ENCODE results near the gene THSD4. TPM values are rescaled to one million over a fixed set of nuclear protein-coding genes. Genes with fewer than 3 reads are reported as not detected.

THSD4 gene
- total RNA-seq, 1 experiment from 2014 or later: 29.0 TPM

DNA sequence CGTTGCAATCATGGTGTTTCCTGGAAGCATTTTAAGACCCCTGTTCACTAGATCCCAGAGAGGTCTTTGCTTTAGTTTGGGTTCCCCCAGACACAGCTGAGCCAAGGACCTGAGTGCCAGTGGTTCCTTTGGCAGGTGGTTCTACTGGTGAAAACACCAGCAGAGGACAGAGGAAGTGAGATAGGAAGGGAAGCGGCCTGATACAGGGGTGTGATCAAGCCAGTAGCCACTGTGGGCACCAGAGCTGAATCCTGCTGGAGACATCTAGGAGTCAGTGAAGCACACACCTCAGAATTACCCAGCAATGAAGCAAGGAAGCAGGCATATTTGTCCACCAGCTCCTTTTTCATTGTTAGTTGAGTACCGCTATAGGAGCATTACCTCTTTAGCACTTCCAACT lies 451.9 kb downstream of the THSD4 start:
- no peaks in the 10 kb centered on the region for H3K79me2 ChIP-seq (ENCODE audit: low read length)
- peaks cover 26% of the 10 kb centered on the region for H3K4me1 ChIP-seq (ENCODE audit: insufficient read depth, low read length)
- TF ChIP-seq EZH2 (IDR thresholded peaks at IDR 0.05; ENCODE audit: low read length, unreplicated experiment): no peak
- TF ChIP-seq, protein P1, sequence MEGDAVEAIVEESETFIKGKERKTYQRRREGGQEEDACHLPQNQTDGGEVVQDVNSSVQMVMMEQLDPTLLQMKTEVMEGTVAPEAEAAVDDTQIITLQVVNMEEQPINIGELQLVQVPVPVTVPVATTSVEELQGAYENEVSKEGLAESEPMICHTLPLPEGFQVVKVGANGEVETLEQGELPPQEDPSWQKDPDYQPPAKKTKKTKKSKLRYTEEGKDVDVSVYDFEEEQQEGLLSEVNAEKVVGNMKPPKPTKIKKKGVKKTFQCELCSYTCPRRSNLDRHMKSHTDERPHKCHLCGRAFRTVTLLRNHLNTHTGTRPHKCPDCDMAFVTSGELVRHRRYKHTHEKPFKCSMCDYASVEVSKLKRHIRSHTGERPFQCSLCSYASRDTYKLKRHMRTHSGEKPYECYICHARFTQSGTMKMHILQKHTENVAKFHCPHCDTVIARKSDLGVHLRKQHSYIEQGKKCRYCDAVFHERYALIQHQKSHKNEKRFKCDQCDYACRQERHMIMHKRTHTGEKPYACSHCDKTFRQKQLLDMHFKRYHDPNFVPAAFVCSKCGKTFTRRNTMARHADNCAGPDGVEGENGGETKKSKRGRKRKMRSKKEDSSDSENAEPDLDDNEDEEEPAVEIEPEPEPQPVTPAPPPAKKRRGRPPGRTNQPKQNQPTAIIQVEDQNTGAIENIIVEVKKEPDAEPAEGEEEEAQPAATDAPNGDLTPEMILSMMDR (conservative IDR thresholded peaks at IDR 0.05; ENCODE audit: low read depth, low read length): no peak
- TF ChIP-seq EZH2phosphoT487 (IDR thresholded peaks at IDR 0.05; ENCODE audit: borderline replicate concordance, low read length): no peak
- no peak overlapping the region for H3K27ac ChIP-seq (ENCODE audit: low read length)
- BruUV-seq (replicated peaks): no TSS peak
- no peaks in the 10 kb centered on the region for H3K9me2 ChIP-seq (replicated peaks; ENCODE audit: low read length)
- ATAC-seq (no peak), DNase-seq (no peak)
- no peak overlapping the region for H2AFZ ChIP-seq (ENCODE audit: low read length)
- CTCF ChIA-PET: no interaction called here
- H4K20me1 ChIP-seq (ENCODE audit: low read length): 0 out of 2 replicates have a peak, but pooled peaks cover under 1% of the 10 kb centered on the region
- no peak overlapping the region for H3K4me2 ChIP-seq (ENCODE audit: low read length)
- H3K9ac ChIP-seq (ENCODE audit: low read length): no peak overlapping the region
- no peaks in the 10 kb centered on the region for H3K9me3 ChIP-seq (ENCODE audit: low read length)
- POLR2A ChIA-PET (ENCODE audit: unreplicated experiment): no interaction called here
- intact Hi-C loops (cut with micrococcal nuclease): loop anchor here (10.0 kb wide), 1 partner anchor 238 kb away; no protein-coding TSS in a partner anchor
- no peak overlapping the region for H3K4me3 ChIP-seq (ENCODE audit: low read length)
- H3K36me3 ChIP-seq (ENCODE audit: low read depth, low read length): no peaks in the 10 kb centered on the region
- H3K27me3 ChIP-seq (ENCODE audit: low read length): no peaks in the 10 kb centered on the region
- H3F3A ChIP-seq (ENCODE audit: low read length, unreplicated experiment): peaks cover 7% of the 10 kb centered on the region

DNA sequence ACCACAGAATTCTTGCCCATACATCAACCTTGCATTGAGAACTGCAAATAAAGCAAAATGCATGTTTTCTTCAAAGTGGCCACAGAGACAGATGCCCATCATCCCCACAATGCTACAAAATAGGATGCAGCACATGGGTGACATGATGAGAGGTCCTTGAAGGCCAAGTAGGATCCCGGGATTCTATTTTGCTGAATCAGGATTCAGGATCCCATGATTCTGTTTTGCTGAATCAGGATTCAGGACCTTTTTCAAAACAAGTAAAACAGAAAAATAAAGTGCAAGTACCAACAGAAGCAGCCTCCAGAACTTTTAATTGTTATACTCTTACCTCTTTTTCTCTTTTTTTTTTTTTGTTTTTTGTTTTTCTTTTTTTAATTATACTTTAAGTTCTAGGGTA lies 453.0 kb downstream of the THSD4 start:
- ChIA-PET POLR2A (ENCODE audit: unreplicated experiment) (no interaction called here), CTCF (no interaction called here)
- H3K4me3 ChIP-seq (ENCODE audit: low read length): no peak overlapping the region
- H3K27ac ChIP-seq (ENCODE audit: low read length): no peak overlapping the region
- intact Hi-C loops (cut with micrococcal nuclease): loop anchor here (10.0 kb wide), 1 partner anchor 237 kb away; no protein-coding TSS in a partner anchor
- H3K9me3 ChIP-seq (ENCODE audit: low read length): no peaks in the 10 kb centered on the region
- H3K4me2 ChIP-seq (ENCODE audit: low read length): no peak overlapping the region
- H4K20me1 ChIP-seq (ENCODE audit: low read length): no peaks in the 10 kb centered on the region
- no TSS peak for BruUV-seq (replicated peaks)
- no peaks in the 10 kb centered on the region for H3K27me3 ChIP-seq (ENCODE audit: low read length)
- peaks cover 26% of the 10 kb centered on the region for H3K4me1 ChIP-seq (ENCODE audit: insufficient read depth, low read length)
- no peak for DNase-seq
- TF ChIP-seq, protein P1 (conservative IDR thresholded peaks at IDR 0.05; ENCODE audit: low read depth, low read length): no peak
- no peak for TF ChIP-seq EZH2 (IDR thresholded peaks at IDR 0.05; ENCODE audit: low read length, unreplicated experiment)
- no peak for TF ChIP-seq EZH2phosphoT487 (IDR thresholded peaks at IDR 0.05; ENCODE audit: borderline replicate concordance, low read length)
- H2AFZ ChIP-seq (ENCODE audit: low read length): no peak overlapping the region
- no peaks in the 10 kb centered on the region for H3K36me3 ChIP-seq (ENCODE audit: low read depth, low read length)
- no peak for ATAC-seq
- peaks cover 6% of the 10 kb centered on the region for H3F3A ChIP-seq (ENCODE audit: low read length, unreplicated experiment)
- H3K9ac ChIP-seq (ENCODE audit: low read length): no peak overlapping the region
- no peaks in the 10 kb centered on the region for H3K9me2 ChIP-seq (replicated peaks; ENCODE audit: low read length)
- no peaks in the 10 kb centered on the region for H3K79me2 ChIP-seq (ENCODE audit: low read length)

DNA sequence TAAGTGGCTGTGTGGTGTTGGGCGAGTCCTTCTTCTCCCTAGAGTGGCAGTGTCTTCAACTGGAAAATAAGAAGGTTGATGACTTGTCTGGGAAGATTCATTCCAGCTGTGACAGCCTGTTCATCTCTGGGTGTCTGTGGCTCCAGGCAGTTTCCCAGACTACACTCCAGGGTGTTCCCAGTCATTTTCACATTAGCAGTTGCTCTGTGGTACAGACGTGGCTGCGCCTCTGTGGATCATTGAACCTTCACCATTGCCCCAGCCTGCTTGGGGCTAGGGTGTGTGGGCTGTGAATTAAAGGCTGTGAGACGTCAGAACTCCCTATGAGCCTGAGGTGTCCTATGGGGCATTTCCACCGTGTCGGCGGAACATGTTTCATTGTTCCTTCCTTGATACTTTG lies 455.5 kb downstream of the THSD4 start:
- BruUV-seq (replicated peaks): no TSS peak
- TF ChIP-seq EZH2 (IDR thresholded peaks at IDR 0.05; ENCODE audit: low read length, unreplicated experiment): no peak
- TF ChIP-seq, protein P1 (conservative IDR thresholded peaks at IDR 0.05; ENCODE audit: low read depth, low read length): no peak
- TF ChIP-seq EZH2phosphoT487 (IDR thresholded peaks at IDR 0.05; ENCODE audit: borderline replicate concordance, low read length): no peak
- CTCF ChIA-PET: no interaction called here
- H3K4me1 ChIP-seq (ENCODE audit: insufficient read depth, low read length): peaks cover 27% of the 10 kb centered on the region
- no peaks in the 10 kb centered on the region for H3K9me3 ChIP-seq (ENCODE audit: low read length)
- H2AFZ ChIP-seq (ENCODE audit: low read length): no peak overlapping the region
- no peak overlapping the region for H3K9ac ChIP-seq (ENCODE audit: low read length)
- H3K27ac ChIP-seq (ENCODE audit: low read length): no peak overlapping the region
- intact Hi-C loops (cut with micrococcal nuclease): loop anchor here (5.0 to 10.0 kb wide), 3 partner anchors 33 to 144 kb away; no protein-coding TSS in a partner anchor
- ATAC-seq (no peak), DNase-seq (no peak)
- no peaks in the 10 kb centered on the region for H3K36me3 ChIP-seq (ENCODE audit: low read depth, low read length)
- H4K20me1 ChIP-seq (ENCODE audit: low read length): no peaks in the 10 kb centered on the region
- H3K4me2 ChIP-seq (ENCODE audit: low read length): no peak overlapping the region
- H3F3A ChIP-seq (ENCODE audit: low read length, unreplicated experiment): peaks cover 6% of the 10 kb centered on the region
- H3K27me3 ChIP-seq (ENCODE audit: low read length): no peaks in the 10 kb centered on the region
- no peaks in the 10 kb centered on the region for H3K9me2 ChIP-seq (replicated peaks; ENCODE audit: low read length)
- no peak overlapping the region for H3K4me3 ChIP-seq (ENCODE audit: low read length)
- POLR2A ChIA-PET (ENCODE audit: unreplicated experiment): no interaction called here
- no peaks in the 10 kb centered on the region for H3K79me2 ChIP-seq (ENCODE audit: low read length)
